HG03378 (cell line): Measurements from ENCODE around the gene SLC23A1.
A peak's percentile ranks its signal among the peaks of the same experiment; 100 is the strongest.
"Not testable (repeated sequence)": the region's sequence is repeated elsewhere in the genome, so short reads cannot be mapped to it uniquely, and the experiment has no call there.

Experiments
- ATAC-seq: cut with Tn5 transposase; IDR thresholded peaks from one replicate; pipeline ENCODE4 v1.9.1; 2021; ENCODE audit warnings: mild to moderate bottlenecking, moderate library complexity; ENCODE audit not compliant: unreplicated experiment

SLC23A1 gene

DNA sequence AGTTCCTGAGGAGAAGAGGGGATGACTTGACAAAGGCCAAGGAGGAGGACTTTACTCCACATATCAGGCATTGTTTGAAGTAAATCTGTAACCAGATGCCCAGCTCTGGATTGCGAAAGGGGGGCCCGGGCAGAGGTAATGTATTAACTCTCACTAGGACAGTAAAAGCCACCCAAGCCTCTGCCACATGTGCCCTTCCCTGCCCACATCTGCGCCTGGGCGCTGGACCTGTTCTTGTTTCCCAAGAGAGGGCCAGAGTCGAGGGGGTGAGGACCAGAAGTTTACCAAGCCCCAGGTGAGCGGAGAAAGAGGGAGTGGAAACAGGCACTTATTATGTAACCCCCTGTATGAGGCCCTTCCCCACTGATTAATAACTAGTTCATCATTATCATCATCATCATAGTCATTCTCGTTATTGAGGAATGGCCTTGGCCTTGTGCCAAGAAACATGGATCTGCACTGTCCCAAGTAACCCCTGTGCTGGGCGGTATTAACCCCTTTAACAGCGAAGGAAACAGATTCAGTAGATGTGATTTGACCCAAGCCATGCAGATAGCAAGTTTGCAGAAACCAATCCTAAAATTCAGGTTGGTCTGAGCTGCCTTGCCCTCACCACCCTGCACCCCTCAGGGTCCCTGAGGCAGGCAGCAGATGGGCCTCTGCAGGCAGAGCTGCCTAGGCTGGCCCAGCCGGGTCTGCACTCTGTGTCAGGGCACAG lies at the start of gene SLC23A1:
SLC23A1 (minus strand) TSS at position 23 of the 718 bp plus-strand sequence. CDS start 44 bp downstream, outside the sequence.
- ATAC-seq: no peak

DNA sequence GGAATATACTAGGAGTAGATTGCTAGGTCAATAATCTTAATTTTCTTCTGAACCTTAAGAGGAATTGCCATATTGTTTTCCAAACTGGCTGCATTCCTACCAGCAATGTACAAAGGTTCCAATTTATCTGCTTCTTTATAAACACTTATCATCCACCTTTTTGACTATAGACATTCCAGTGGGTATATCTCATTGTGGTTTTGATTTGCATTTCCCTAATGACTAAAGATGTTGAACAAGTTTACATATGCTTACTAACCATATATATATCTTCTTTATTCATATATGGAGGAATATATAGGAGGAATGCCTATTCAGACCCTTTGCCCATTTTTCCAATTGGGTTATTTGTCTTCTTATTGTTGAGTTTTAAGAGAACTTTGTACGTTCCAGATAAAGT lies 48.6 kb upstream of the SLC23A1 start:
- no peak for ATAC-seq

DNA sequence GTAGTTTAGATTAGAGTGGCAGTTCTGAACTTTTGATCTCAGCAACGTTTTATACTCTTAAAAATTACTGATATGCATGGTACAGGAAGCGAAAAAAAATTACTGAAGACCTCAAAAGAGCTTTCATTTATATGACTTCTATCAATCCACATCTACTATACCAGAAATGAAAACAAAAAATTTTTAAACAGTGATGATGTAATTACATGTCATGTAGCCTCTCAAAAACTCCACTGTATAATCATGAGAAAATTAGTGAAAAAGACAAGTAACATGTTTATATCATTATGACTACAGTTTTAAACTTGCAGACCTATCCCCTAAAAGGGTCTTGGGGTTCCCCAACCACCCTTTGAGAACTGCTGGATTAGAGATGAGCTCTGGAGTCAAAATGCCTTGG lies 46.9 kb upstream of the SLC23A1 start:
- ATAC-seq: no peak

DNA sequence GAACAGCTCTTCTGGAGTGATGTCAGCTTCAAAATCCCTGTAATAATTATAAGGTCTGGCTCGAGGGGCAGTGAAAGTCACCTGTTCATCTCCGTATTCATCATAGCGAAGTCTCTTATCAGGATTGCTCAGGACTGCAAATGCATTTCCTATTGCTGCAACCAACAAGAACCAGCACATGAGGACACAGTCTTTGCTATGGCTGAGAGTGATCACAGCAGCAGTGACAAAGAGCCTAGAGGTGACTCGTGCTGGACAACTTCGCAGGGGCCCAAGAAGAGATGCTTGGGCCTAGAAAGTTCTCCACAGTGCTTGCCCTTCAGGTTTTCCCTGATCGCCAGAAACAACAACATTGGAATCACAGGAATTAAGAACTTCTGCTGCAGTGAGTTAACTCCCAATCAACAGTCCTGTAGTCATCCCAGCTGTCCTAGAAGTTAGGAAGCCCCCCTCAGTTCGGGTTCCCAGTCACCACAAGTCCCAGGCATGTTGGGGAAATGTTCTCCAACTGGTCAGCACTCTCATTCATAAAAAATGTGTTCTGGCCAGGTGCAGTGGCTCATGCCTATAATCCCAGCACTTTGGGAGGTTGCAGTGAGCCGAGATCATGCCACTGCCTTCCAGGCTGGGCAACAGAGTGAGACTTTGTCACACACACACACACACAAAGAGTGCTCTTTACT lies 43.2 kb upstream of the SLC23A1 start:
- no peak for ATAC-seq

DNA sequence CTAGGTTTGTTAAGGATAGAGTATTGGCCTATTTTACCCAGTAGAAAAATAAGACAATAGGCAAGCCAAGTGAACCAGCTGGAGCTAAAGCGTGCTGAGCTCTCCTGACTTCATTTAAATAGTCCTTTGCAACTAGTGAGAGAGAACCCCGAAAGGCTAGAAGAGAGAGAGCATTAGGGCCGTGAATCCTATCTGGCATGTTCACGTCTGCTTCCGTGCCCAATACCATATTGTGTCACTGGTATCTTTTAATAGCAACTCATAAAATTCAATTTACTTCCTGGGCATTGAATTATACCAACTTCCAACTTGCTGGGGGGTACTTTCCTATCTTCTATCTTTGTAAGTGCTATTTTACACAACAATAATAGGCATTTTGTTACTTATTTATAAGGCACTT lies 42.4 kb upstream of the SLC23A1 start:
- ATAC-seq: no peak

DNA sequence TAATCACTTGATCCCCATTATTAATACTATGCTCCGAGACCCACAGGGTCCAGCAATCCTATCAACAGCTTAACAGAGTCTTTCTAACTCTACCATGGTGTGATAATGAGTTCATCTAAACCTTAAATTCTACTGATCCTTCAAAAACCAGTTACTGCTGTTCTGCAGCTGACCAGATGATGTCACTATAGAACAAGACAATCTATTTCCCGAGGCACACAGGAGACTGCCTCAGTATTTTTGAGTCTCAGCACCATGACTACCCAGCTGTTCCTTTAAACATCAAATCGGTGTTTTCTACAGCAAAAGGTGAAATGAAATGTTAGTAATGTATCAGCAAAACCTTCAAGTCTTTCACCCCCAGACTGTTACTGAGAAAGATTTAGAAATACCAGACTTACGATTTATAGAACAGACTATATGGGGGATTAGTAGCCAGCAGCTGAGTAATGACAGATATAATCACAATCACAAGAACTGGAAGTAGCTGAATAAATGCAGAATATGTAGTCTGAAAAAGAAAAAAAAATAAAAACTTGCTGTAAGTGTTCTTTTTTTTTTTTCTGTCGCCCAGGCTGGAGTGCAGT lies 39.3 kb upstream of the SLC23A1 start:
- ATAC-seq: peak; percentile 75

DNA sequence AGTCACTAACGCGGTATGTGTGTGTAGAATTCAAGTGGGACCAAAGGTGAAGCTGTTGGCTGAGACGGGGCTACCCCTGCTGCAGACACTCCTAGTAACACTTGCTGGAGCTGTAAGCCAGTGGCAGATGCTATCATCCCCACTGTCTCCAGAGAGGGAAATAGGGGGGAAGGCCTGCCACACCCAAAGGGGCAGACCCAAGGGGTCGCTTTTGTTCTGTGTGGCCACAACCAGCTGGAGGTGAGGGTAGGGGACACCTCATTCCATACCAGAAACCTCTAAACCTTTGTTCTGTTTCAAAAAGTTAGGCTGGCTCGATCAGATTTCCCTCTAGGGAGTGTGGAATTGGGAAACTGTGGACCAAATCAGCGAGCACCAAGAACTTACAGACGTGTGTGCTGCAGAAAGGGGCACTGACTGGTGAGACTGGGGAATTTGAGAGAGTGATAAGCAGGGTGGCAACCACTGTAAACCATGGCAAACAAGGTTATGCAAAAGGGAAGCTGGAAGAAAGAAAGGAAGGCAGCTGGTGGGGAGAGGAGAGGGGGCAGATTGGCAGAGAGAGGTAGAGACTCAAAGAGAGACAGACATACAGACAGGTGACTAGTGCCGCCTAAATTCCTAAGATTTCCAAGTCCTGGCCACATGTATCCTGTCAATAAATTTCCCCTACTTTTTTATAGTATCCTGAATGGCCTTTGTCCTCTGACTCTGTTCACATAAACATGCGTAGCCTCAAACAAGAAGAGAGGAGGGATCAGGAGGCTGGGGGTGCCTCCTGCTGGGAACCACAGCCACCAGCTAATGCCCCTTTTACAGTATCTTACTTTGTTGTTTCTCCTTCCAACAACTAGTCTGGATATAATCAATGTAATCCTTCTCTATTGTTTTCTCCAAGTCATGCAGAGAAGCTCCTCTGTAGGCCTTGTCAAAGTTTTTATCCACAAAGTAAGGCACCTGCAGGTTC lies 36.4 kb upstream of the SLC23A1 start:
- ATAC-seq: no peak

DNA sequence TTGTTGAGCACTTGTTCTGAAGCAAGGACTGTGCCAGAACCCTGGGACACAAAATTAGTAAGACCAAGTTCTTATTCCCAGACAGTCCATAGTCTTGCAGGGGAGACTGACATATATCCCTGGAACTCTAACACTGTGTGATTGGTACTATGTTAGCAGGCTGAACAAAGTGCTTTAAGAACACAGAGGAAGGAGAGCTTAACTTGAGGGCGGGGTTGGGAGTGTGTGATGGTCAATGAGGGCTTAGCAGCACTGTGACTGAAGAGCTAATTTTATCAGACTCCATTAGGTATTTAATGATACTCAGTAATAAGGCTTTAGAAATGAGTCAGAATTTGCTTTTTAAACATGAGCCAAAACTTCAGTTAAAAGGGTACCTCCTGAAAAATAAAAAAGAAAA lies 35.7 kb upstream of the SLC23A1 start:
- no peak for ATAC-seq

DNA sequence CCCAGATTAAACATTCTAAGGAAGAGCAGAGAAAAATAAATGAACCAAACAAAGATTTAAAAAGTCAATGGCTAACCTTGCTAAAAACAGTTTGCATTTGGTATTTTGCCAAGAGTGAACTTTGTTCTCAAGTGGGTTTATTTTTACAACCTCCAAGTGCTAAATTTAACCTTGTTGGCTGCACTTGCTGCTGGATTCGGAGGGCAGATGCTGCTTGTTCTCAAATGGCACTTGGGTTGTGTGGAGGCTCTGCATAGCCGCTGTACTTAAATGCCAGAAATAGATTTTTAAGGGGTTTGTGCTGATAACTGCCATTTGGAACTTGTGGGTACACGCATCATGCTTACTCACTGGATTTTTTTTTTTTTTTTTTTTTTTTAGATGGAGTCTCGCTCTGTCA lies 34.1 kb upstream of the SLC23A1 start:
- no peak for ATAC-seq

DNA sequence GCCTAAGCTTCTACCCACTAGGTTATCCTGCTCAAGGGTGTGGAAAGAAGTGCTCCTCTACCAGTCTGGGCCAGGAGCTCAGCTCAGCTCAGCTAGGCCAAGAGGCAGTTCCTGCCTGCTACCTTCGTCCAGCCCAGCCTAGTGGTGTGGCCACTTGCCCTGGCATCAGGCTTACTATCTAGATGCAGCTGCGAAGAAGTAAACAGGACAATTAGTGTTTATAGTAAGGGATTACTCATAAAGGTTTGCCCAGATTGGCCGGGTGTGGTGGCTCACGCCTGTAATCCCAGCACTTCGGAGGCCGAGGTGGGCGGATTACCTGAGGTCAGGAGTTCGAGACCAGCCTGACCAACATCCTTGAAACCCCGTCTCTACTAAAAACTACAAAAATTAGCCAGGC lies 33.6 kb upstream of the SLC23A1 start:
- no peak for ATAC-seq

DNA sequence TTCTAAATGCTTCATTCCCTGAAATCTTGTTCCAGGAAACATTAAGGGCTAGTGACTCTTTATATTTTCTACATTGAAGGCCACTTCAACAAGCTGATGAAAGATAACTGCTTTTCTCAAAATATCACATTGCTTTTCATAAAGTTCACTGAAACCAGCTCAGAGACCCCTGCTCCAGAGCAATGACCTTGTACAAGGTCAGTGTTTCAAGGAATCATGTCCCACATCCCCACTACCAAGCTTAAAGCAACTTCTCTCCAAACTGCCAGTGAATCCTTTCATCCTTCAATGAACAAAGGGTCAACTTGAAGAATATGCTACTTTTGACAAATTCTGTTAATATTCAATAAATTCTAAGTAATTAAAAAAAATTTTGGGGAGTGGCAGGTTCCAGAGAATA lies 32.8 kb upstream of the SLC23A1 start:
- no peak for ATAC-seq

DNA sequence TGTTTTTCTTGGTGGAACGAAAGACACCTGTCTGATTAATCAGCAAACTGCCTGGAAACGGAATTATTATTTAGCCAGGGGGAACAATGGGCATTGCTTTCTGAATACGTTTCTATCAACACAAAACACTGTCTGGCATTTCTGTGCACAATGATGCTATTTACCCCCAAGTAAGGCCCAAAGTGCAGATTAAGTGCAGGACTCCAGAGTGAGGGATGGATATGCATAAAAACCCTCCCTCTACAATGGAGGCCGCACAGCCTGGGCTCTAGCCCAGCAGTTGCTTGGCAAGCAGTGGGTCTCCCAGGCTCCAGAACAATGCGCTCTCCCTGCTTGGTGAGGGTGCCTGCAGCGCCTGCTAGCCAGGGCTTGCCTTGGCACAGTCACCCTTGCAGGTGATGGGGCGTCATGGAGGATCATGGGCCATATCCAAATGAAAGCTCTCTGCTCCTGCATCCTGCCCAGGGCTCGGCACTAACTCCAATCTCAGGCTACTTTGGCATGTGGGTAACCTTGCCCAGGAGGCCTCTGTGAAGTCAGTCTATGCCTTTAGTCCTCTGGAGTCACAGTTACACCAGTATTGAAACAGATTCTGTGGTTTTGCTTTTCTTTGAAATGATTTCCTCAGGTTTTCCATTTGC lies 32.2 kb upstream of the SLC23A1 start:
- no peak for ATAC-seq

DNA sequence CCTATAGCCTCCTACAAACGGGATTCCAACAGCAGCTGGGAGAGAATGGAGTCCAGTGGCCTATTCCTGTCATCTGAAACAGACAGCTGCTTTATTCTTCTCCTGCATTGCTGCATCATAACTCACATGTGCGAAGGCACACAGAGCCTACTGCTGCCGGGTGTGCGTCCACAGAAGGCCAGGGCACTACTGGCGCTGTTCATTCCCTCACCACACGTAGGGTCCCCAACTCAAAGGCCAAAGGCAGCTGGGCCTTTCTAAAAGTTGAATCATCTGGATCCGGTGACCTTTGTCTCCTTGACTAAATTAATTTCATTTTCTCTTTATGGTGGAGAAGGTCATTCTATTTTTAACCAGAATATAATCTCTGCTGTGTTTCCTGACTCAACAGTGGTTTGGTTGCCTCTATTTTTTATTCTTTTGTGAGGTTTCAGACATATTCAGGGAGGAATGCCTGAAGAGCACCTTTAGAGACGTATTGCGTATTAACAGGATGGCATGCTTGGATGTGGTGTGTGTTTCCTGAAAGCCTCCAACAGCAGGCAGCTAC lies 31.6 kb upstream of the SLC23A1 start:
- no peak for ATAC-seq

DNA sequence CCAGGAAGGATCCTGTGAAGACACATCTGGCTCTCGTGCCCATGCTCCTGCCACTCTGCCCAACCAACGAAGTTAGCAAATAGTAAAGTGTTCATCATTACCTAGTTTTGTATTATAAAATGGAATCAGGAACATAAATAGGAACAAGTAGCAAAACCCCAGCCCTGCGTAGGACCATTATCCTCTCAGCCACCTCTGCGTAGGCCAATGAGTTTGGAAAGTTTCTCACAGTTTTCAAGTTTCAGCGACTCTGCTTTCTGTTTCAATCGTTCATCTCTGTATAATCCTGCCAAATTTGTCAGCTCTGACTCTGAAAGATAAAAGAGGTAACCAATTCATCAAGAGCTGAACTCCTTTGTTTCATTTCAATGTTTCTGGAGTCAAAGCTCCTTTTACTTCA lies 30.9 kb upstream of the SLC23A1 start:
- ATAC-seq: no peak

DNA sequence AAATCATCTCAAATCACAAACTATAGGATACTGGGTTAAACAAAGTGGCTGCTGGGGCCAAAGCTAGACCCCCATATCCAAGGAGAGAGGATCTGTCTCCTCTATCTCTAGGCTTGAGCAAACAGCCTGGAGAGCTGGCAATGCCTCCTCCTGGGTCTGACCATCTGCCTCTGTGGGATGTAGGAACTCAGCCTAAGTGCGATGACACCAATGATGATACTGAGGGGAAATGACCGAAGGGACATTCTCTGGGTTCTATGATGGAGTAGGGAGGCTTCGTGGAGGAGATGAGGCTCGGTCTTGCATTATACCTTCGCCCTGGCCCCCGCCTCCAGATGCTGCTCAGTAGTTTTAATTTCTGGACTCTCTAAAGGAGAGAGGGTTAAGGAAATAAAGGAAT lies 30.1 kb upstream of the SLC23A1 start:
- ATAC-seq: no peak

DNA sequence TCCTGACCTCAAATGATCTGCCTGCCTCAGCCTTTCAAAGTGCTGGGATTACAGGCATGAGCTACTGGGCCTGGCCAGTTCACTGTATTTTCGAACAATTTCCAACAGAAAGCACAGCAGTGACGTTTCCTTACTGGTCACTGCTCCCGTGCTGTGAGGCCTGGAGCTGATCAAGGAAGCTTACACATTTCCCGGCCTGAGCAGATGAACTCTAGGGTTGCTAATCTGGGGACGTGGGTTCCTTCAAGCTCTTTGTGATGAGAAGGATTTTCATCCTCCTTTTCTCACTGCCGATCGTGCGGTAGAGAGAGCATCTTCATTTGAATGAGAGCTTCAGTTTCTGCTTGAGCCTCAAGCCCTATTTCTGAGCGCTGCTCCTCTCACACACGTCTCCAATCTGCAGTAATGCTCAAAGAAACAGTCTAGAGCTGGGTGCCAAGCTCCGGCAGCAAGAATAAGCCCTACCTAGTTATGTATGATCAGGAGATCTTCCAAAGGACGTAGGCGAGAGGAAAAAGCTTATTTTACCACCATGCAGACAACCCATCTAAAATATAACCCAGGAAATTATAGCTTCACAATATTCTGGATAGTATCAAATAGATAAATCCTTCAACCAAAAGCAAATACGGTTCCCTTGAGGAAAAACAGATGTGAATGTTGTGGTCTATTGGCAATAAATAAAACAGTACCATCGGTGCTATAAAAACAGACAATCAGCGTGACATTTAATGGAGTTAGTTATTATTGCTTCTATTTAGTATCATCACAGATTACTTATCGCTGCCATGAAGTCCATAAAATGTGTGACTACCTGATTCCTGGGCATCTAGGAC lies 28.1 kb upstream of the SLC23A1 start:
- ATAC-seq: no peak

DNA sequence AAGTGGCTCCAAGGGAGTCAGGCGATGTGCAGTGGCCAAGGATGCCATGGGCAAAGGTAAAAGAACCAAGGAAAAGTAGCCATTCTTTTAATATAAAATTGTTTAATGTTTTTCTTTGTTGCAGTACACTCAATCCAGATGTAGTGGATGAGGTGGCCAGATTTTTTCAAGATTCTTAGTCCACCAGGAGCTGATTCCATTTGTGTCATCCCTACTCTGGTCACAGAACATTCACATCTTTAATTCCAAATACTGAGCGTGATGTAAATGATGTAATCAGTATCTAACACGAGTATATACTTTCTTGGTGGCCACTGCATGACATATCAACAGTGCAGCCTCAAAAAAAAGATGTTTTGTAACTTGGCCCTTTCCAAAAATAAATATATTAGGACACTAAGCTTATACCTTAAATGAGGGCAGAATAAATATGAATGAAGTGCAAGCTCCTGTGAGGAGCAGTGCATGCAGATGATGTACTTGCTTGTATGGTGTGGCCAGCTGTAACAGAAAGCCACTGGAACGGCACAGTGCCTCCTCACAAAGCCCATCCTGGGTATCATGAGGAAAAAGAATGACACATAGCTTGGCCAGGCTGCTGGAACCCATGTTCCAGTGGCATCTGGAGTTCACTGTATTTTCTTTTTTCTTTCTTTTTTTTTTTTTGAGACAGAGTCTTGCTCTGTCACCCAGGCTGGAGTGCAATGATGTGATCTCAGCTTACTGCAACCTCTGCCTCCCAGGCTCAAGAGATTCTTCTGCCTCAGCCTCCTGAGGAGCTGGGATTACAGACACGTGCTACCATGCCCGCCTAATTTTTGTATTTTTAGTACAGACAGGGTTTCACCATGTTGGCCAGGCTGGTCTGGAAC lies 27.3 kb upstream of the SLC23A1 start:
- no peak for ATAC-seq

DNA sequence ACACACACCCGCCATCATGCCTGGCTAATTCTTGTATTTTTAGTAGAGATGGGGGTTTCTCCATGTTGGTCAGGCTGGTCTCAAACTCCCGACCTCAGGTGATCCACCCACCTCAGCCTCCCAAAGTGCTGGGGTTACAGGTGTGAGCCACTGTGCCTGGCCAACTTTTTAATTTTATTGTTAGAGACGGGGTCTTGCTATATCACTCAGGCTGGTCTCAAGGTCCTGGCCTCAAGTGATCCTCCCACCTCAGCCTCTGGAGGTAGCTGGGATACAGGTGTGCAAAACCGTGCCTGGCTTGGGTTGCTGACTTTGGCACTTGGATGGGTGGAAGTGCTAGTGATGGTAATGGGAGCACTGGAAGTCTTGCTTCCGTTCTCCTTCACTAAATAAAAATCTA lies 26.0 kb upstream of the SLC23A1 start:
- not testable (repeated sequence) for ATAC-seq

DNA sequence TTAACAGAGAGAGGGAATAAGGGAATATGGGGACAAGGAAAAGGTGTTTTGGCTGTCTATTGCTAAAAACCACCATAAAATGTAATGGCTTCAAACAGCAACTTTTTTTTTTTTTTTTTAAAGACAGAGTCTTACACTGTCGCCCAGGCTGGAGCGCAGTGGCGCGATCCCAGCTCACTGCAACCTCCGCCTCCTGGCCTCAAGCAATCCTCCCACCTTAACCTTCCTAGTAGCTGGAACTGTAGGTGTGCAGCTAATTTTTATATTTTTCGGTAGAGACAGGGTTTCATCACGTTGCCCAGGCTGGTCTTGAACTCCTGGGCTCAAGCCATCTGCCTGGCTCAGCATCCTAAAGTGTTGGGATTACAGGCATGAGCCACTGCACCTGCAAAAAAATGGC lies 25.1 kb upstream of the SLC23A1 start:
- no peak for ATAC-seq
